B cell (primary cell): ENCODE measurements around the gene MAP7D3. TPM values are rescaled to one million over a fixed set of nuclear protein-coding genes. Genes with fewer than 3 reads are reported as not detected.

Experiments
- ATAC-seq: fragments of 200-7000 bp; cut with Tn5 transposase; one replicate; pipeline ENCODE4 v1.10.0; 2021; ENCODE audit warnings: low read depth, mild to moderate bottlenecking, moderate number of reproducible peaks, moderate library complexity
- CTCF ChIA-PET: fragments of 350-600 bp; sonication (Branson Sonifier 250); formaldehyde crosslinking; loops from one replicate; lab custom pipeline; 2021; ENCODE audit warnings: antibody characterized with exemption, inconsistent platforms; lab: Charles Lee
- POLR2A ChIA-PET: fragments of 350-600 bp; sonication (Branson Sonifier 250); formaldehyde crosslinking; loops from one replicate; lab custom pipeline; 2021; ENCODE audit warnings: antibody characterized with exemption; lab: Charles Lee
- DNase-seq: peaks from one replicate; pipeline ENCODE4 v3.0.0; 2013
- H2AFZ ChIP-seq: 2 replicates; pipeline ENCODE4 v1.6.1; 2012; ENCODE audit warnings: mild to moderate bottlenecking, low read depth, low read length; ENCODE audit not compliant: insufficient read depth, poor library complexity, severe bottlenecking
- H3K27ac ChIP-seq, 2 donors: 1 replicate in 1 of 2; 2 replicates in 1 of 2; pipeline ENCODE4 v1.5.1; 2012 to 2013; ENCODE audit warnings: low read length in 2 of 2, mild to moderate bottlenecking in 2 of 2, moderate library complexity in 1 of 2
- H3K27me3 ChIP-seq, 4 experiments: fragments of 200-600 bp in 1 of 4; sonication (generic) in 1 of 4; replicated peaks in 1 of 4; 1 replicate in 2 of 4; 2 replicates in 2 of 4; pipeline versions ENCODE4 v1.6.1 to v1.7.0; 2013 to 2016; ENCODE audit warnings: low read length in 3 of 4, mild to moderate bottlenecking in 2 of 4, mixed read lengths in 1 of 4, moderate library complexity in 1 of 4; ENCODE audit not compliant: insufficient read depth in 4 of 4, control insufficient read depth in 3 of 4; ENCODE audit errors: control extremely low read depth in 1 of 4
- H3K36me3 ChIP-seq, 2 experiments: replicated peaks in 1 of 2; 1 replicate in 1 of 2; 2 replicates in 1 of 2; pipeline versions ENCODE4 v1.6.1 to v1.7.1; 2013; ENCODE audit warnings: low read length in 1 of 2; ENCODE audit not compliant: insufficient read depth in 2 of 2, control insufficient read depth in 1 of 2; ENCODE audit errors: control extremely low read depth in 1 of 2, extremely low read depth in 1 of 2
- H3K4me1 ChIP-seq, 2 donors: fragments of 200-600 bp in 1 of 2; sonication (generic) in 1 of 2; 1 replicate in 1 of 2; 2 replicates in 1 of 2; pipeline versions ENCODE4 v1.5.1 to v1.6.1; 2013 to 2017; ENCODE audit warnings: low read length in 2 of 2; ENCODE audit not compliant: control insufficient read depth in 2 of 2, insufficient read depth in 2 of 2
- H3K4me2 ChIP-seq: replicated peaks from 2 replicates; pipeline ENCODE3; 2012; ENCODE audit warnings: mild to moderate bottlenecking, low read depth, low read length; ENCODE audit not compliant: poor library complexity, severe bottlenecking
- H3K4me3 ChIP-seq, 5 experiments: fragments of 200-600 bp in 1 of 5; sonication (generic) in 1 of 5; 1 replicate in 3 of 5; 2 replicates in 2 of 5; pipeline versions ENCODE4 v1.5.1 to v1.7.0; 2011 to 2016; ENCODE audit warnings: low read length in 4 of 5, mild to moderate bottlenecking in 4 of 5, low read depth in 2 of 5, control low read depth in 1 of 5, moderate library complexity in 1 of 5; ENCODE audit not compliant: insufficient read depth in 1 of 5; ENCODE audit errors: control extremely low read depth in 1 of 5, extremely low read depth in 1 of 5
- H3K79me2 ChIP-seq: fragments of 200-600 bp; sonication (generic); one replicate; pipeline ENCODE4 v1.6.0; 2016; ENCODE audit warnings: low read length; ENCODE audit not compliant: control insufficient read depth, insufficient read depth
- H3K9ac ChIP-seq: fragments of 200-600 bp; sonication (generic); 2 replicates; pipeline ENCODE4 v1.6.1; 2017; ENCODE audit warnings: mild to moderate bottlenecking, low read length, moderate library complexity
- H3K9me3 ChIP-seq, 3 donors: one replicate each; pipeline versions ENCODE4 v1.6.1 to v1.7.1; 2013; ENCODE audit warnings: low read length in 2 of 3; ENCODE audit not compliant: control insufficient read depth in 2 of 3, insufficient read depth in 1 of 3; ENCODE audit errors: control extremely low read depth in 1 of 3
- H4K20me1 ChIP-seq: 2 replicates; pipeline ENCODE4 v1.6.0; 2012; ENCODE audit warnings: mild to moderate bottlenecking, low read length; ENCODE audit not compliant: insufficient read depth, control insufficient read depth, poor library complexity, severe bottlenecking
- H3K27ac Mint-ChIP-seq: one replicate; pipeline ENCODE4 v1.8.0; 2021; ENCODE audit warnings: mixed read lengths
- H3K27me3 Mint-ChIP-seq: one replicate; pipeline ENCODE4 v1.8.0; 2021; ENCODE audit warnings: mixed read lengths
- H3K4me1 Mint-ChIP-seq: one replicate; pipeline ENCODE4 v1.8.0; 2021; ENCODE audit warnings: mixed read lengths
- H3K4me3 Mint-ChIP-seq: one replicate; pipeline ENCODE4 v1.8.0; 2021; ENCODE audit warnings: mixed read lengths
- H3K9me3 Mint-ChIP-seq: one replicate; pipeline ENCODE4 v1.8.0; 2022; ENCODE audit warnings: mixed read lengths; ENCODE audit not compliant: insufficient read depth
- CTCF ChIP-seq: fragments of 200-600 bp; IDR thresholded peaks from one replicate; pipeline ENCODE4 v1.8.0; 2022; ENCODE audit warnings: antibody characterized with exemption, mild to moderate bottlenecking
- EZH2 ChIP-seq: IDR thresholded peaks from 2 replicates; pipeline ENCODE4 v1.6.1; 2012; ENCODE audit warnings: borderline replicate concordance, low read depth, mild to moderate bottlenecking, moderate library complexity, low read length; ENCODE audit not compliant: insufficient read depth, poor library complexity, severe bottlenecking
- WGBS: methylation state at CpG from one replicate; pipeline ENCODE4 v1.1.5; 2013; ENCODE audit warnings: missing lambda C conversion rate; ENCODE audit not compliant: insufficient coverage; 5-methylcytosine and 5-hydroxymethylcytosine counted together
- intact Hi-C: fragments of 100-400 bp; cut with micrococcal nuclease; formaldehyde crosslinking; loops from one replicate; pipeline ENCODE4 v1.10.0; 2022
- polyA plus RNA-seq: library from polyadenylated mRNA; depleted of rRNA; stranded (reverse); fragments of >200 nt; gene quantifications from 2 replicates; pipeline ENCODE4 v1.2.3, GENCODE V29; 2012
- total RNA-seq, 2 donors: library from RNA; stranded (reverse); fragments of 120-200 nt in 1 of 2; gene quantifications; 1 replicate in 1 of 2; 2 replicates in 1 of 2; pipeline versions ENCODE4 v1.2.3 to v1.2.4, GENCODE V29; 2013 to 2022

The MAP7D3 gene
- total and polyA plus RNA-seq, 2 donors (not counting 1 experiment from before 2014, with no cell fraction given): 3.8 to 13.0 TPM

- H3K27me3 ChIP-seq: no peaks in the 10 kb centered on the region
- ChIA-PET CTCF (no interaction called here), POLR2A (no interaction called here)
- no peak overlapping the region for H3K9ac ChIP-seq
- H3K4me1 Mint-ChIP-seq: peaks cover 21% of the 10 kb centered on the region
- no peaks in the 10 kb centered on the region for H3K79me2 ChIP-seq
- no peak for TF ChIP-seq CTCF
- no peak for TF ChIP-seq EZH2
- H4K20me1 ChIP-seq: no peaks in the 10 kb centered on the region
- DNase-seq (no peak), ATAC-seq (no peak)
- no peaks in the 10 kb centered on the region for H3K9me3 Mint-ChIP-seq
- WGBS: no CpG with 5 or more reads among the region's 2 CpGs
- H3K27ac Mint-ChIP-seq: no peak overlapping the region
- H3K4me3 Mint-ChIP-seq: no peak overlapping the region
- H3K9me3 ChIP-seq: no peaks in the 10 kb centered on the region
- peaks cover 13 to 19% of the 10 kb centered on the region in 2 donors for H3K4me1 ChIP-seq
- H2AFZ ChIP-seq: no peak overlapping the region
- intact Hi-C loops: no loop called here
- no peak overlapping the region for H3K4me2 ChIP-seq
- no peak overlapping the region for H3K27ac ChIP-seq
- H3K27me3 Mint-ChIP-seq: no peaks in the 10 kb centered on the region
- no peaks in the 10 kb centered on the region for H3K36me3 ChIP-seq
- H3K4me3 ChIP-seq: no peak overlapping the region
Observed at GRCh38 chrX:136189222-136189621, 62.0 kb downstream of the MAP7D3 start.

- H4K20me1 ChIP-seq: no peaks in the 10 kb centered on the region
- intact Hi-C loops: no loop called here
- no peaks in the 10 kb centered on the region for H3K9me3 ChIP-seq
- Mint-ChIP-seq H3K4me1 (no peaks in the 10 kb centered on the region), H3K27me3 (no peaks in the 10 kb centered on the region), H3K9me3 (no peaks in the 10 kb centered on the region), H3K4me3 (no peak overlapping the region), H3K27ac (no peak overlapping the region)
- CTCF ChIA-PET: no interaction called here
- H3K4me3 ChIP-seq: no peak overlapping the region
- no peaks in the 10 kb centered on the region for H3K36me3 ChIP-seq
- H3K27me3 ChIP-seq: peaks cover 0 to 3% (median 0%) of the 10 kb centered on the region in 4 experiments
- H3K4me1 ChIP-seq: no peaks in the 10 kb centered on the region
- H3K79me2 ChIP-seq: no peaks in the 10 kb centered on the region
- POLR2A ChIA-PET: no interaction called here
- no peak overlapping the region for H3K4me2 ChIP-seq
- DNase-seq (no peak), ATAC-seq (no peak)
- 32% methylated on average over 2 of the region's 3 CpGs for WGBS
- no peak overlapping the region for H2AFZ ChIP-seq
- TF ChIP-seq EZH2 (no peak), CTCF (no peak)
- no peak overlapping the region for H3K27ac ChIP-seq
- no peak overlapping the region for H3K9ac ChIP-seq
Observed at GRCh38 chrX:136186023-136186413, 65.2 kb downstream of the MAP7D3 start.
